Neuron (in vitro differentiated cells): ENCODE data around the gene ATAD3B.

Source experiments
- H2AFZ ChIP-seq: one replicate; pipeline ENCODE4 v1.6.1; 2013; ENCODE audit warnings: low read depth, mild to moderate bottlenecking, inconsistent platforms, low read length, moderate library complexity
- H3K27me3 ChIP-seq: one replicate; pipeline ENCODE4 v1.6.1; 2013; ENCODE audit warnings: low read length; ENCODE audit not compliant: insufficient read depth
- H3K36me3 ChIP-seq: one replicate; pipeline ENCODE4 v1.6.1; 2013; ENCODE audit warnings: low read length; ENCODE audit not compliant: insufficient read depth
- H3K4me1 ChIP-seq: one replicate; pipeline ENCODE4 v1.6.1; 2013; ENCODE audit warnings: low read length; ENCODE audit not compliant: insufficient read depth
- H3K4me3 ChIP-seq: 2 replicates; pipeline ENCODE4 v1.5.1; 2013; ENCODE audit warnings: mild to moderate bottlenecking, low read length, moderate library complexity
- H3K9me3 ChIP-seq: one replicate; pipeline ENCODE4 v1.6.1; 2013; ENCODE audit warnings: low read length

The ATAD3B gene

GRCh38 chr1:1534401-1535154 lies 63.0 kb downstream of the ATAD3B start:
- peaks cover 6% of the 10 kb centered on the region for H3K36me3 ChIP-seq
- no peak overlapping the region for H2AFZ ChIP-seq
- H3K4me1 ChIP-seq: no peaks in the 10 kb centered on the region
- H3K9me3 ChIP-seq: no peaks in the 10 kb centered on the region
- no peaks in the 10 kb centered on the region for H3K27me3 ChIP-seq
- H3K4me3 ChIP-seq: no peak overlapping the region

- H3K27me3 ChIP-seq: no peaks in the 10 kb centered on the region
- H2AFZ ChIP-seq: no peak overlapping the region
- no peak overlapping the region for H3K4me3 ChIP-seq
- H3K36me3 ChIP-seq: peaks cover 4% of the 10 kb centered on the region
- no peaks in the 10 kb centered on the region for H3K4me1 ChIP-seq
- H3K9me3 ChIP-seq: no peaks in the 10 kb centered on the region
Observed at GRCh38 chr1:1535201-1536018, 63.8 kb downstream of the ATAD3B start.

- H3K4me1 ChIP-seq: no peaks in the 10 kb centered on the region
- peaks cover 9% of the 10 kb centered on the region for H3K36me3 ChIP-seq
- H3K27me3 ChIP-seq: no peaks in the 10 kb centered on the region
- H2AFZ ChIP-seq: no peak overlapping the region
- no peak overlapping the region for H3K4me3 ChIP-seq
- H3K9me3 ChIP-seq: no peaks in the 10 kb centered on the region
Observed at GRCh38 chr1:1536019-1536937, 64.7 kb downstream of the ATAD3B start.

GRCh38 chr1:1536938-1537546 lies 65.5 kb downstream of the ATAD3B start:
- Histone ChIP-seq H3K4me3 (no peak overlapping the region), H3K9me3 (no peaks in the 10 kb centered on the region), H3K36me3 (peaks cover 13% of the 10 kb centered on the region), H3K4me1 (no peaks in the 10 kb centered on the region), H2AFZ (no peak overlapping the region), H3K27me3 (no peaks in the 10 kb centered on the region)

- Histone ChIP-seq H3K9me3 (no peaks in the 10 kb centered on the region), H3K4me3 (no peak overlapping the region), H3K36me3 (peaks cover 13% of the 10 kb centered on the region), H3K4me1 (no peaks in the 10 kb centered on the region), H3K27me3 (no peaks in the 10 kb centered on the region), H2AFZ (no peak overlapping the region)
Observed at GRCh38 chr1:1537626-1538250, 66.2 kb downstream of the ATAD3B start.

- H3K36me3 ChIP-seq: peaks cover 19% of the 10 kb centered on the region
- H3K4me3 ChIP-seq: no peak overlapping the region
- no peaks in the 10 kb centered on the region for H3K9me3 ChIP-seq
- no peaks in the 10 kb centered on the region for H3K4me1 ChIP-seq
- H2AFZ ChIP-seq: no peak overlapping the region
- H3K27me3 ChIP-seq: no peaks in the 10 kb centered on the region
Observed at GRCh38 chr1:1538334-1538733, 66.8 kb downstream of the ATAD3B start.

GRCh38 chr1:1538989-1539309 lies 67.4 kb downstream of the ATAD3B start:
- Histone ChIP-seq H2AFZ (no peak overlapping the region), H3K4me1 (no peaks in the 10 kb centered on the region), H3K4me3 (no peak overlapping the region), H3K36me3 (peaks cover 23% of the 10 kb centered on the region), H3K27me3 (no peaks in the 10 kb centered on the region), H3K9me3 (no peaks in the 10 kb centered on the region)

GRCh38 chr1:1539310-1540089 lies 67.9 kb downstream of the ATAD3B start:
- H2AFZ ChIP-seq: no peak overlapping the region
- H3K27me3 ChIP-seq: no peaks in the 10 kb centered on the region
- H3K4me1 ChIP-seq: no peaks in the 10 kb centered on the region
- no peaks in the 10 kb centered on the region for H3K9me3 ChIP-seq
- H3K4me3 ChIP-seq: no peak overlapping the region
- peaks cover 24% of the 10 kb centered on the region for H3K36me3 ChIP-seq

- Histone ChIP-seq H3K4me3 (no peak within 1 kb of the TSS), H3K9me3 (no peaks in the 10 kb centered on the region), H3K36me3 (peaks cover 24% of the 10 kb centered on the region), H3K4me1 (no peaks in the 10 kb centered on the region), H2AFZ (no peak within 1 kb of the TSS), H3K27me3 (no peaks in the 10 kb centered on the region)
Observed at GRCh38 chr1:1540090-1540817, 68.7 kb downstream of the ATAD3B start, which contains the start of gene TMEM240. Gene TMEM240, minus strand, starts transcription at chr1:1540624. Its CDS starts 278 bp downstream, at chr1:1540346.

GRCh38 chr1:1540818-1541628 lies 69.5 kb downstream of the ATAD3B start:
- H3K27me3 ChIP-seq: no peaks in the 10 kb centered on the region
- no peaks in the 10 kb centered on the region for H3K9me3 ChIP-seq
- no peaks in the 10 kb centered on the region for H3K4me1 ChIP-seq
- peaks cover 24% of the 10 kb centered on the region for H3K36me3 ChIP-seq
- H2AFZ ChIP-seq: no peak overlapping the region
- H3K4me3 ChIP-seq: no peak overlapping the region
